SK-N-SH (cell line): ENCODE data around the gene SCN3A. TPM values are rescaled to one million over a fixed set of nuclear protein-coding genes. Genes with fewer than 3 reads are reported as not detected.
A peak's percentile ranks its signal among the peaks of the same experiment; 100 is the strongest.

Source experiments
- CTCF ChIA-PET: fragments of 300-600, 350-600 bp; formaldehyde crosslinking; extraction: SDS; loops from one replicate; lab custom pipeline; 2021; lab: Yijun Ruan, JAX
- POLR2A ChIA-PET: fragments of 350-600 bp; sonication (Branson Sonifier 250); formaldehyde crosslinking; extraction: SDS; loops from one replicate; lab custom pipeline; 2020; ENCODE audit warnings: antibody characterized with exemption, inconsistent platforms; lab: Yijun Ruan, JAX
- DNase-seq: peaks from one replicate; pipeline ENCODE4 v3.0.0; 2012
- H2AFZ ChIP-seq: fragments of 200-600 bp; sonication (generic); 2 replicates; pipeline ENCODE4 v1.8.1; 2016; ENCODE audit warnings: antibody characterized with exemption, mild to moderate bottlenecking, low read depth
- H3F3A ChIP-seq: fragments of 200-600 bp; sonication (generic); replicated peaks from 2 replicates; pipeline ENCODE3; 2016; ENCODE audit warnings: antibody characterized with exemption, mild to moderate bottlenecking; ENCODE audit not compliant: insufficient read depth
- H3K27ac ChIP-seq, 2 experiments: fragments of 200-500 bp in 1 of 2; fragments of 200-600 bp in 1 of 2; sonication (Bioruptor generic) in 1 of 2; sonication (generic), shearing (Covaris generic) in 1 of 2; 2 replicates each; pipeline versions ENCODE4 v1.5.1 to v1.6.1; 2014 to 2016; ENCODE audit warnings: low read depth in 2 of 2, inconsistent platforms in 1 of 2, low read length in 1 of 2, mild to moderate bottlenecking in 1 of 2, mixed read lengths in 1 of 2
- H3K27me3 ChIP-seq: fragments of 200-600 bp; sonication (generic), shearing (Covaris generic); 2 replicates; pipeline ENCODE4 v1.6.1; 2016; ENCODE audit warnings: mixed run types; ENCODE audit not compliant: insufficient read depth
- H3K36me3 ChIP-seq, 2 experiments: fragments of 200-500 bp in 1 of 2; fragments of 200-600 bp in 1 of 2; sonication (Bioruptor generic) in 1 of 2; sonication (generic) in 1 of 2; replicated peaks in 1 of 2; 2 replicates each; pipeline versions ENCODE3 to v1.5.1; 2014 to 2016; ENCODE audit warnings: low read length in 1 of 2, mild to moderate bottlenecking in 1 of 2; ENCODE audit not compliant: insufficient read depth in 2 of 2, control insufficient read depth in 1 of 2
- H3K4me1 ChIP-seq, 2 experiments: fragments of 200-500 bp in 1 of 2; fragments of 200-600 bp in 1 of 2; sonication (Bioruptor generic) in 1 of 2; sonication (generic), shearing (Covaris generic) in 1 of 2; 2 replicates each; pipeline versions ENCODE4 v1.5.1 to v1.6.1; 2014 to 2016; ENCODE audit warnings: low read depth in 1 of 2, low read length in 1 of 2, mixed run types in 1 of 2; ENCODE audit not compliant: insufficient read depth in 2 of 2, control insufficient read depth in 1 of 2
- H3K4me2 ChIP-seq: fragments of 200-600 bp; sonication (generic), shearing (Covaris generic); 2 replicates; pipeline ENCODE4 v1.6.1; 2017; ENCODE audit warnings: mixed run types
- H3K4me3 ChIP-seq, 2 experiments: fragments of 200-500 bp in 1 of 2; fragments of 200-600 bp in 1 of 2; sonication (Bioruptor generic) in 1 of 2; sonication (generic), shearing (Covaris generic) in 1 of 2; 2 replicates each; pipeline versions ENCODE4 v1.5.1 to v1.8.1; 2014 to 2016; ENCODE audit warnings: low read depth in 2 of 2, inconsistent platforms in 1 of 2, low read length in 1 of 2, mild to moderate bottlenecking in 1 of 2, mixed read lengths in 1 of 2, moderate library complexity in 1 of 2
- H3K79me2 ChIP-seq: fragments of 200-600 bp; sonication (generic); 2 replicates; pipeline ENCODE4 v1.8.1; 2017; ENCODE audit warnings: mild to moderate bottlenecking; ENCODE audit not compliant: insufficient read depth
- H3K9ac ChIP-seq: fragments of 200-600 bp; sonication (generic); 2 replicates; pipeline ENCODE4 v1.6.1; 2017; ENCODE audit warnings: mixed run types
- H3K9me2 ChIP-seq: fragments of 200-600 bp; sonication (generic); 2 replicates; pipeline ENCODE4 v1.6.1; 2017; ENCODE audit warnings: mixed run types
- H3K9me3 ChIP-seq: fragments of 200-600 bp; sonication (generic); 2 replicates; pipeline ENCODE4 v1.6.1; 2017; ENCODE audit warnings: mixed run types, mild to moderate bottlenecking, moderate library complexity
- H4K20me1 ChIP-seq: fragments of 200-600 bp; sonication (generic); 2 replicates; pipeline ENCODE4 v1.6.1; 2017; ENCODE audit warnings: mild to moderate bottlenecking, mixed run types; ENCODE audit not compliant: insufficient read depth
- CHD2 ChIP-seq: fragments of 150-350 bp; IDR thresholded peaks from 2 replicates; pipeline ENCODE4 v1.6.1; 2018; ENCODE audit warnings: low read length; ENCODE audit not compliant: partially characterized antibody
- FOXM1 ChIP-seq: IDR thresholded peaks from 2 replicates; pipeline ENCODE4 v1.4.0; 2012; ENCODE audit warnings: low read depth, mild to moderate bottlenecking
- GATA2 ChIP-seq: sonication (generic); formaldehyde crosslinking; IDR thresholded peaks from 2 replicates; pipeline ENCODE4 v1.5.0; 2020; ENCODE audit warnings: mild to moderate bottlenecking, missing genetic modification reagents
- IRF3 ChIP-seq: fragments of 150-350 bp; IDR thresholded peaks from 2 replicates; pipeline ENCODE4 v1.6.1; 2016; ENCODE audit warnings: mild to moderate bottlenecking, low read depth, low read length
- MEF2A ChIP-seq: IDR thresholded peaks from 2 replicates; pipeline ENCODE4 v1.4.0; 2012; ENCODE audit warnings: low read depth, borderline replicate concordance
- RCOR1 ChIP-seq: fragments of 150-350 bp; IDR thresholded peaks from 2 replicates; pipeline ENCODE4 v1.6.1; 2017; ENCODE audit warnings: antibody characterized with exemption, low read length
- RFX5 ChIP-seq: IDR thresholded peaks from 2 replicates; pipeline ENCODE4 v1.6.1; 2012; ENCODE audit warnings: mild to moderate bottlenecking, improper control_type of control experiment, low read length
- RXRA ChIP-seq: IDR thresholded peaks from 2 replicates; pipeline ENCODE4 v1.4.0; 2012; ENCODE audit warnings: low read depth, mild to moderate bottlenecking, borderline replicate concordance
- SMC3 ChIP-seq: IDR thresholded peaks from 2 replicates; pipeline ENCODE4 v1.6.1; 2012; ENCODE audit warnings: low read depth, low read length, improper control_type of control experiment
- TAF1 ChIP-seq: IDR thresholded peaks from 2 replicates; pipeline ENCODE4 v1.6.1; 2012; ENCODE audit warnings: low read depth, mild to moderate bottlenecking, low read length, moderate library complexity, borderline replicate concordance
- USF2 ChIP-seq: fragments of 150-350 bp; IDR thresholded peaks from 2 replicates; pipeline ENCODE4 v1.6.1; 2017; ENCODE audit warnings: antibody characterized with exemption, low read length, low read depth, borderline replicate concordance
- ZBTB33 ChIP-seq: IDR thresholded peaks from 2 replicates; pipeline ENCODE4 v1.4.0; 2012; ENCODE audit warnings: low read depth, borderline replicate concordance
- WGBS: methylation state at CpG from one replicate; pipeline ENCODE4 v1.1.6; 2017; ENCODE audit warnings: low lambda C conversion rate; 5-methylcytosine and 5-hydroxymethylcytosine counted together
- polyA plus RNA-seq, 3 experiments: library from polyadenylated mRNA; depleted of rRNA; stranded (reverse); fragments of >200 nt; gene quantifications; 2 replicates each; pipeline ENCODE4 v1.2.3, GENCODE V29; 2012
- TF ChIP-seq, protein P1 (sequence below): IDR thresholded peaks from 2 replicates; pipeline ENCODE4 v1.4.0; 2012; ENCODE audit warnings: low read depth

SCN3A gene
- polyA plus RNA-seq, 1 of the 3 experiments (the other 2 are of a cell fraction): 0.33 TPM

GRCh38 chr2:165074323-165074722, 129.5 kb downstream of the SCN3A start (continued):
- TF ChIP-seq ZBTB33: no peak
- no peak for TF ChIP-seq GATA2 (CRISPR knock-in tag)
- no peak for TF ChIP-seq USF2
- no peak for TF ChIP-seq RFX5
- TF ChIP-seq CHD2: no peak
- no peak for TF ChIP-seq RCOR1
- TF ChIP-seq, protein P1, sequence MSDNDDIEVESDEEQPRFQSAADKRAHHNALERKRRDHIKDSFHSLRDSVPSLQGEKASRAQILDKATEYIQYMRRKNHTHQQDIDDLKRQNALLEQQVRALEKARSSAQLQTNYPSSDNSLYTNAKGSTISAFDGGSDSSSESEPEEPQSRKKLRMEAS: no peak
- no peak for TF ChIP-seq TAF1

DNA sequence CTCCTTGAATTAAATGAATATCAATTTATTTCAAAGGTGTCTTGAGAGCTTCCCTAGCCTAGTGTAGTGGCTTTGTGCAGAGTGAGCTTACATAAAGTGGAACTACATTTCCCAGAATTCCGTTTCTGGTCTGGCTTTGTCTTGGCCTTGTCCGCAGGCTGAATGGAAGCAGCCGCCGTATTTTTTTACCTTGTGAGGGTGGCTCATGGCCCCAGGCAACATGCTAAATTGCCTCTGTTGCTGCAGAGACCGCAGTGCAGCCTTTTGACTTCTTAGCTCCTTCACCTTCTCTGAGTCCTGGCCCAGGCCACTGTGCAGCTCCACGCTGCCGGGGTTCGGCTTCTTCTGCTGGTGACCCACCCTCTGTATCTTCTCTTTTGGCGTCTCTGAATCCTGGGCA, 133.8 kb downstream of the SCN3A start:
- CTCF ChIA-PET: interaction anchor here (1.6 to 5.1 kb wide), 4 partner anchors 18 to 134 kb away, joined by 3 to 39 read pairs (median 6); partner anchors contain the start of gene SCN3A
- 94% methylated on average over 9 of the region's 9 CpGs for WGBS
- H3F3A ChIP-seq: peaks cover 2% of the 10 kb centered on the region
- POLR2A ChIA-PET: no interaction called here
- TF ChIP-seq RFX5: no peak
- TF ChIP-seq FOXM1: no peak
- TF ChIP-seq ZBTB33: no peak
- TF ChIP-seq RCOR1: no peak
- no peak for TF ChIP-seq MEF2A
- no peak for TF ChIP-seq SMC3
- TF ChIP-seq IRF3: no peak
- no peak for TF ChIP-seq RXRA
- H2AFZ ChIP-seq: no peak overlapping the region
- no peaks in the 10 kb centered on the region for H3K9me2 ChIP-seq
- no peaks in the 10 kb centered on the region for H3K27me3 ChIP-seq
- H3K9ac ChIP-seq: no peak overlapping the region
- no peaks in the 10 kb centered on the region for H3K79me2 ChIP-seq
- peak overlapping the region in 1 of 2 experiments; percentile 47; a peak in 1 of 4 replicates for H3K27ac ChIP-seq
- no peaks in the 10 kb centered on the region for H3K36me3 ChIP-seq
- peaks cover 0 to 19% of the 10 kb centered on the region in 2 experiments; a peak in 2 of 4 replicates for H3K4me1 ChIP-seq
- H3K4me2 ChIP-seq: no peak overlapping the region
- no peaks in the 10 kb centered on the region; the same call in 1 of the 2 replicates for H3K9me3 ChIP-seq
- no peaks in the 10 kb centered on the region for H4K20me1 ChIP-seq
- no peak overlapping the region for H3K4me3 ChIP-seq
- no peak for DNase-seq
